H1 (cell line): ENCODE results near the gene PPP2R2C. TPM values are rescaled to one million over a fixed set of nuclear protein-coding genes. Genes with fewer than 3 reads are reported as not detected.
A peak's percentile ranks its signal among the peaks of the same experiment; 100 is the strongest.

Source experiments
- CTCF ChIA-PET: fragments of 300-600 bp; sonication (Branson Sonifier 250); formaldehyde crosslinking; loops from one replicate; lab custom pipeline; 2021; ENCODE audit not compliant: partially characterized antibody; lab: Charles Lee
- POLR2A ChIA-PET: fragments of 300-600 bp; sonication (Branson Sonifier 250); formaldehyde crosslinking; loops from one replicate; lab custom pipeline; 2021; ENCODE audit warnings: inconsistent platforms; ENCODE audit not compliant: partially characterized antibody; lab: Charles Lee
- DNase-seq, 2 experiments: peaks; one replicate each; pipeline versions ENCODE4 v3.0.0 to v3.0.0-alpha.2; 2010 to 2022; ENCODE audit warnings: low spot score in 2 of 2, low read depth in 1 of 2, mixed read lengths in 1 of 2
- FAIRE-seq: peaks from 2 replicates; lab custom pipeline; 2011; peaks lifted over from hg19 to GRCh38; lab: Jason Lieb, UNC
- H2AFZ ChIP-seq: 2 replicates; pipeline ENCODE4 v1.8.1; 2012; ENCODE audit warnings: low read length, inconsistent platforms
- H2AK5ac ChIP-seq: 2 replicates; pipeline ENCODE4 v1.6.1; 2013; ENCODE audit warnings: low read depth, low read length
- H2BK120ac ChIP-seq: replicated peaks from 2 replicates; pipeline ENCODE3; 2013; ENCODE audit warnings: low read depth, low read length, inconsistent platforms
- H2BK12ac ChIP-seq: 2 replicates; pipeline ENCODE4 v1.6.1; 2013; ENCODE audit warnings: low read depth, low read length
- H2BK15ac ChIP-seq: 2 replicates; pipeline ENCODE4 v1.6.1; 2013; ENCODE audit warnings: low read length
- H2BK20ac ChIP-seq: 2 replicates; pipeline ENCODE4 v1.6.1; 2013; ENCODE audit warnings: low read length
- H2BK5ac ChIP-seq: 2 replicates; pipeline ENCODE4 v1.6.1; 2013; ENCODE audit warnings: low read depth, low read length
- H3K14ac ChIP-seq: 2 replicates; pipeline ENCODE4 v1.6.1; 2013; ENCODE audit warnings: inconsistent platforms; ENCODE audit not compliant: insufficient read length
- H3K18ac ChIP-seq: 2 replicates; pipeline ENCODE4 v1.6.1; 2013; ENCODE audit warnings: low read length; ENCODE audit errors: extremely low read depth
- H3K23ac ChIP-seq: 2 replicates; pipeline ENCODE4 v1.6.1; 2013; ENCODE audit warnings: inconsistent platforms; ENCODE audit not compliant: insufficient read length
- H3K23me2 ChIP-seq: 2 replicates; pipeline ENCODE4 v1.6.1; 2013; ENCODE audit warnings: low read depth, low read length
- H3K27ac ChIP-seq: 2 replicates; pipeline ENCODE4 v1.6.1; 2011; ENCODE audit warnings: low read depth, low read length, inconsistent platforms
- H3K27me3 ChIP-seq, 4 experiments: replicated peaks in 1 of 4; 1 replicate in 1 of 4; 2 replicates in 3 of 4; pipeline versions ENCODE4 v1.6.1 to v1.8.1; 2011 to 2013; ENCODE audit warnings: low read length in 3 of 4, mild to moderate bottlenecking in 3 of 4, inconsistent platforms in 2 of 4, mixed read lengths in 2 of 4, moderate library complexity in 1 of 4; ENCODE audit not compliant: control insufficient read depth in 3 of 4, insufficient read depth in 3 of 4; ENCODE audit errors: extremely low read depth in 1 of 4
- H3K36me3 ChIP-seq, 4 experiments: 2 replicates each; pipeline versions ENCODE4 v1.6.1 to v1.8.1; 2011 to 2013; ENCODE audit warnings: mild to moderate bottlenecking in 4 of 4, low read length in 3 of 4, moderate library complexity in 2 of 4, control low read depth in 1 of 4, inconsistent platforms in 1 of 4; ENCODE audit not compliant: insufficient read depth in 4 of 4, control insufficient read depth in 2 of 4
- H3K4ac ChIP-seq: replicated peaks from 2 replicates; pipeline ENCODE3; 2013; ENCODE audit warnings: low read length, low read depth, mixed read lengths, inconsistent platforms; ENCODE audit not compliant: insufficient read length
- H3K4me1 ChIP-seq, 4 experiments: replicated peaks in 1 of 4; 1 replicate in 1 of 4; 2 replicates in 3 of 4; pipeline versions ENCODE4 v1.6.1 to v1.8.1; 2011 to 2013; ENCODE audit warnings: low read length in 3 of 4, inconsistent platforms in 2 of 4, mixed read lengths in 1 of 4; ENCODE audit not compliant: insufficient read depth in 4 of 4, control insufficient read depth in 3 of 4
- H3K4me2 ChIP-seq, 2 experiments: 2 replicates each; pipeline versions ENCODE4 v1.6.1 to v1.8.1; 2011 to 2013; ENCODE audit warnings: low read depth in 2 of 2, low read length in 2 of 2, control low read depth in 1 of 2, inconsistent platforms in 1 of 2, mild to moderate bottlenecking in 1 of 2; ENCODE audit not compliant: insufficient read depth in 1 of 2
- H3K4me3 ChIP-seq, 4 experiments: fragments of 200-600, 300-600 bp in 1 of 4; sonication (generic), shearing (Covaris generic), sonication (Bioruptor Twin) in 1 of 4; 2 replicates each; pipeline versions ENCODE4 v1.5.1 to v1.8.1; 2011 to 2016; ENCODE audit warnings: low read length in 4 of 4, low read depth in 3 of 4, control low read depth in 2 of 4, inconsistent platforms in 2 of 4, mild to moderate bottlenecking in 2 of 4, mixed read lengths in 1 of 4, moderate library complexity in 1 of 4; ENCODE audit not compliant: insufficient read depth in 2 of 4; ENCODE audit errors: extremely low read depth in 1 of 4
- H3K56ac ChIP-seq: replicated peaks from 2 replicates; pipeline ENCODE3; 2013; ENCODE audit warnings: low read depth, mild to moderate bottlenecking, mixed read lengths, low read length, inconsistent platforms; ENCODE audit not compliant: insufficient read length
- H3K79me1 ChIP-seq: 2 replicates; pipeline ENCODE4 v1.6.1; 2013; ENCODE audit warnings: low read depth, low read length, control low read depth
- H3K79me2 ChIP-seq, 2 experiments: 2 replicates each; pipeline versions ENCODE4 v1.6.1 to v1.8.1; 2012 to 2013; ENCODE audit warnings: low read length in 2 of 2, mild to moderate bottlenecking in 2 of 2, inconsistent platforms in 1 of 2; ENCODE audit not compliant: insufficient read depth in 2 of 2, control insufficient read depth in 1 of 2
- H3K9ac ChIP-seq, 4 experiments: replicated peaks in 1 of 4; 1 replicate in 1 of 4; 2 replicates in 3 of 4; pipeline versions ENCODE4 v1.6.1 to v1.8.1; 2011 to 2013; ENCODE audit warnings: low read depth in 3 of 4, low read length in 3 of 4, control low read depth in 2 of 4, mild to moderate bottlenecking in 2 of 4, moderate library complexity in 2 of 4, inconsistent platforms in 1 of 4; ENCODE audit errors: extremely low read depth in 1 of 4
- H3K9me3 ChIP-seq, 2 experiments: 2 replicates each; pipeline versions ENCODE4 v1.6.1 to v1.8.1; 2012 to 2013; ENCODE audit warnings: mild to moderate bottlenecking in 2 of 2, moderate library complexity in 2 of 2, control low read depth in 1 of 2, inconsistent platforms in 1 of 2, low read depth in 1 of 2, low read length in 1 of 2, mixed read lengths in 1 of 2; ENCODE audit not compliant: insufficient read depth in 2 of 2
- H4K20me1 ChIP-seq, 2 experiments: replicated peaks in 1 of 2; 2 replicates each; pipeline versions ENCODE3 to v1.8.1; 2011 to 2013; ENCODE audit warnings: inconsistent platforms in 2 of 2, low read length in 2 of 2, mild to moderate bottlenecking in 1 of 2; ENCODE audit not compliant: insufficient read depth in 2 of 2, control insufficient read depth in 1 of 2
- H4K5ac ChIP-seq: 2 replicates; pipeline ENCODE4 v1.6.1; 2013; ENCODE audit warnings: low read length, low read depth, mixed read lengths, inconsistent platforms; ENCODE audit not compliant: insufficient read length
- H4K8ac ChIP-seq: 2 replicates; pipeline ENCODE4 v1.8.0; 2013; ENCODE audit warnings: mild to moderate bottlenecking, moderate library complexity, low read length, inconsistent platforms; ENCODE audit not compliant: insufficient read depth; ENCODE audit errors: extremely low read depth
- H4K91ac ChIP-seq: replicated peaks from 2 replicates; pipeline ENCODE3; 2013; ENCODE audit warnings: low read length, mixed read lengths, inconsistent platforms; ENCODE audit not compliant: insufficient read length
- POLR2A ChIP-seq, 2 experiments: IDR thresholded peaks; 1 replicate in 1 of 2; 2 replicates in 1 of 2; pipeline ENCODE4 v1.6.1; 2011; ENCODE audit warnings: low read depth in 2 of 2, low read length in 2 of 2, mild to moderate bottlenecking in 2 of 2; ENCODE audit errors: control extremely low read depth in 1 of 2
- RAD21 ChIP-seq, 2 experiments: IDR thresholded peaks in 1 of 2; conservative IDR thresholded peaks in 1 of 2; 2 replicates each; pipeline ENCODE4 v1.6.1; 2011; ENCODE audit warnings: low read depth in 2 of 2, low read length in 2 of 2, improper control_type of control experiment in 1 of 2, inconsistent platforms in 1 of 2, mild to moderate bottlenecking in 1 of 2, moderate library complexity in 1 of 2
- WGBS, 2 experiments: shearing (Covaris generic) in 1 of 2; methylation state at CpG; one replicate each; pipeline versions ENCODE4 v1.1.6 to v1.1.7; 2013 to 2015; ENCODE audit warnings: low lambda C conversion rate in 2 of 2, mixed read lengths in 2 of 2, inconsistent platforms in 1 of 2, low coverage in 1 of 2, missing lambda C conversion rate in 1 of 2; ENCODE audit not compliant: insufficient replicate concordance in 2 of 2, insufficient coverage in 1 of 2, insufficient read length in 1 of 2; ENCODE audit errors: extremely low coverage in 1 of 2, missing lambda C conversion rate in 1 of 2; 5-methylcytosine and 5-hydroxymethylcytosine counted together
- polyA plus RNA-seq, 7 experiments: library from polyadenylated mRNA; depleted of rRNA in 3 of 7; stranded (reverse) in 5 of 7; unstranded in 2 of 7; fragments of >200 nt in 5 of 7; fragments of 200-250 nt in 2 of 7; gene quantifications; 1 replicate in 5 of 7; 2 replicates in 1 of 7; 4 replicates in 1 of 7; pipeline versions ENCODE4 v1.2.1 to v1.2.3, GENCODE V29; 2011 to 2013; ENCODE audit warnings: missing spikeins in 2 of 7, mixed read lengths in 2 of 7
- total RNA-seq: library from RNA; stranded (reverse); fragmentation: NEBNext Ultra II Directional; extraction: Animal tissue kit (Norgen Biotek cat#: 25700); gene quantifications from 2 replicates; pipeline ENCODE4 v1.2.1, GENCODE V29; 2021
- TF ChIP-seq, protein P1 (sequence below), 3 experiments: IDR thresholded peaks; 1 replicate in 2 of 3; 2 replicates in 1 of 3; pipeline versions ENCODE4 v1.5.1 to v1.6.1; 2011; ENCODE audit warnings: low read length in 3 of 3, mild to moderate bottlenecking in 3 of 3, inconsistent platforms in 2 of 3, low read depth in 1 of 3, moderate library complexity in 1 of 3; ENCODE audit not compliant: insufficient read depth in 1 of 3; ENCODE audit errors: control extremely low read depth in 1 of 3

PPP2R2C gene
- total and polyA plus RNA-seq, 2 of the 8 experiments (the other 6 are each of a cell fraction or from before 2014, with no cell fraction given), result 6.4 TPM

DNA sequence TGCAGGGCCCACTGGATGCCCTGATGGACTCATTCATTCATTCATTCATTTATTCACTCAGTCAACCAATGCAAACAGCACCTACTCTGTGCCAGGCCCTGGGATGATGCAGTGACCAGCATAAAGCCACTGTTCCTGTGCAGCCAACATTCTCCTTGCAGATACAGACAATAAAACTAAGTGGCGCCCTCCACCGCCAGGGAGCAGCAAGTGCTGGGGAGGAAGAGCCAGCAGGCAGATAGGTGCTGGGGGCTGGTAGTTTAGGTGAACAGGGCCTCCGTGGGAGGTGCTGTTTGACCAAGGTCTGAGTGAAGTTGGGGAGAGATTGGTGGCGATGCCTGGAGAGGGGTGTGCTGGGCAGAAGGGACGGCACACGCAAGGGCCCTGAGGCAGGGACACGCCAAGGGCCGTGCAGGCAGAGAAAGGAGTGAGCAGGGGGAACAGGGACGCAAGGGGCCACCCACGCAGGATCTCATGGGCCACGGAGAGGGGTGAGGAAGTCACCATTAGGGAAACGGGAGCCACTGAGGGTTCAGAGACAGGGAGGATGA is 137.3 kb downstream of the PPP2R2C start:
- no peak overlapping the region for H4K91ac ChIP-seq
- H3K14ac ChIP-seq, result no peak overlapping the region
- peaks cover 4 to 11% of the 10 kb centered on the region in 2 experiments; a peak in 3 of 4 replicates for H3K9me3 ChIP-seq
- no peak overlapping the region for H4K5ac ChIP-seq
- H3K9ac ChIP-seq, result no peak overlapping the region
- POLR2A ChIA-PET, result no interaction called here
- H2BK5ac ChIP-seq, result no peak overlapping the region
- H2BK20ac ChIP-seq, result no peak overlapping the region
- H2BK12ac ChIP-seq, result peak overlapping the region; percentile 50; the same call in 1 of the 2 replicates
- no peak overlapping the region for H3K18ac ChIP-seq
- TF ChIP-seq, protein P1, sequence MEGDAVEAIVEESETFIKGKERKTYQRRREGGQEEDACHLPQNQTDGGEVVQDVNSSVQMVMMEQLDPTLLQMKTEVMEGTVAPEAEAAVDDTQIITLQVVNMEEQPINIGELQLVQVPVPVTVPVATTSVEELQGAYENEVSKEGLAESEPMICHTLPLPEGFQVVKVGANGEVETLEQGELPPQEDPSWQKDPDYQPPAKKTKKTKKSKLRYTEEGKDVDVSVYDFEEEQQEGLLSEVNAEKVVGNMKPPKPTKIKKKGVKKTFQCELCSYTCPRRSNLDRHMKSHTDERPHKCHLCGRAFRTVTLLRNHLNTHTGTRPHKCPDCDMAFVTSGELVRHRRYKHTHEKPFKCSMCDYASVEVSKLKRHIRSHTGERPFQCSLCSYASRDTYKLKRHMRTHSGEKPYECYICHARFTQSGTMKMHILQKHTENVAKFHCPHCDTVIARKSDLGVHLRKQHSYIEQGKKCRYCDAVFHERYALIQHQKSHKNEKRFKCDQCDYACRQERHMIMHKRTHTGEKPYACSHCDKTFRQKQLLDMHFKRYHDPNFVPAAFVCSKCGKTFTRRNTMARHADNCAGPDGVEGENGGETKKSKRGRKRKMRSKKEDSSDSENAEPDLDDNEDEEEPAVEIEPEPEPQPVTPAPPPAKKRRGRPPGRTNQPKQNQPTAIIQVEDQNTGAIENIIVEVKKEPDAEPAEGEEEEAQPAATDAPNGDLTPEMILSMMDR (IDR thresholded peaks at IDR 0.05; ENCODE audit: control extremely low read depth in 1 of 3, insufficient read depth in 1 of 3, low read depth in 1 of 3, low read length in 3 of 3), result peak in 2 of 3 experiments; percentile 52 to 68; a peak in 3 of 4 replicates
- TF ChIP-seq RAD21 (IDR thresholded peaks at IDR 0.05 in 1 of 2, conservative IDR thresholded peaks at IDR 0.05 in 1 of 2; ENCODE audit: low read depth in 2 of 2, low read length in 2 of 2) (peak in 1 of 2 experiments; percentile 36; a peak in 2 of 4 replicates), POLR2A (IDR thresholded peaks at IDR 0.05; ENCODE audit: control extremely low read depth in 1 of 2, low read depth in 2 of 2, low read length in 2 of 2) (no peak)
- H3K4me3 ChIP-seq, result no peak overlapping the region
- no peak overlapping the region for H3K4ac ChIP-seq
- no peak overlapping the region for H2AFZ ChIP-seq
- H3K79me1 ChIP-seq, result no peaks in the 10 kb centered on the region
- no peak overlapping the region for H3K23ac ChIP-seq
- H3K4me1 ChIP-seq, result peaks cover 0 to 10% (median 4%) of the 10 kb centered on the region in 4 experiments; a peak in 5 of 7 replicates
- H2BK120ac ChIP-seq, result no peak overlapping the region
- DNase-seq (no peak), FAIRE-seq (no peak)
- no peaks in the 10 kb centered on the region for H3K27me3 ChIP-seq
- H2BK15ac ChIP-seq, result no peak overlapping the region
- no peak overlapping the region for H4K8ac ChIP-seq
- no peak overlapping the region for H3K27ac ChIP-seq
- H3K36me3 ChIP-seq, result no peaks in the 10 kb centered on the region
- 77% methylated on average over 12 of the region's 12 CpGs; no CpG with 5 or more reads in 1 of the 2 experiments for WGBS, 2 experiments
- no peak overlapping the region for H3K4me2 ChIP-seq
- CTCF ChIA-PET, result interaction anchor here (0.9 to 22.3 kb wide), 11 partner anchors 7 to 237 kb away, joined by 3 to 908 read pairs (median 5); partner anchors contain the start of gene WFS1
- no peak overlapping the region for H2AK5ac ChIP-seq
- no peaks in the 10 kb centered on the region for H3K79me2 ChIP-seq
- no peaks in the 10 kb centered on the region for H3K23me2 ChIP-seq
- H3K56ac ChIP-seq, result no peak overlapping the region
- peaks cover 0 to 2% of the 10 kb centered on the region in 2 experiments for H4K20me1 ChIP-seq
